Stimulated activated CD8-positive, alpha-beta memory T cell treated with anti-CD3 and anti-CD28 coated beads, Interleukin-15, amount 100 ng/mL, for 1 hour (primary cell): ENCODE data around the gene TDRD3.
"Not testable (repeated sequence)": the region's sequence is repeated elsewhere in the genome, so short reads cannot be mapped to it uniquely, and the experiment has no call there.

Experiments
- DNase-seq: peaks from one replicate; pipeline ENCODE4 v3.0.0-alpha.2; 2020; ENCODE audit warnings: low read depth

The TDRD3 gene

GRCh38 chr13:60398907-60399589, 2.0 kb downstream of the TDRD3 start:
- DNase-seq, result no peak

- no peak for DNase-seq
Measured at GRCh38 chr13:60402022-60402421, 5.0 kb downstream of the TDRD3 start.

GRCh38 chr13:60407095-60407494, 10.1 kb downstream of the TDRD3 start:
- DNase-seq, result no peak

GRCh38 chr13:60407852-60408251, 10.8 kb downstream of the TDRD3 start:
- DNase-seq, result not testable (repeated sequence)

- DNase-seq, result not testable (repeated sequence)
Measured at GRCh38 chr13:60409574-60410292, 12.7 kb downstream of the TDRD3 start.

GRCh38 chr13:60410299-60410698, 13.3 kb downstream of the TDRD3 start:
- no peak for DNase-seq

GRCh38 chr13:60411464-60411863, 14.4 kb downstream of the TDRD3 start:
- DNase-seq, result no peak

GRCh38 chr13:60411983-60412382, 15.0 kb downstream of the TDRD3 start:
- no peak for DNase-seq

GRCh38 chr13:60412909-60413616, 16.0 kb downstream of the TDRD3 start:
- DNase-seq, result no peak

GRCh38 chr13:60414177-60414576, 17.2 kb downstream of the TDRD3 start:
- no peak for DNase-seq

GRCh38 chr13:60417734-60418133, 20.7 kb downstream of the TDRD3 start:
- DNase-seq, result no peak

GRCh38 chr13:60418954-60419353, 21.9 kb downstream of the TDRD3 start:
- no peak for DNase-seq

GRCh38 chr13:60425332-60425731, 28.3 kb downstream of the TDRD3 start:
- no peak for DNase-seq

GRCh38 chr13:60426075-60426474, 29.1 kb downstream of the TDRD3 start:
- DNase-seq, result no peak

- no peak for DNase-seq
Measured at GRCh38 chr13:60427285-60427684, 30.3 kb downstream of the TDRD3 start.

- DNase-seq, result no peak
Measured at GRCh38 chr13:60431108-60431700, 34.2 kb downstream of the TDRD3 start.

- DNase-seq, result no peak
Measured at GRCh38 chr13:60433505-60433904, 36.5 kb downstream of the TDRD3 start.

- no peak for DNase-seq
Measured at GRCh38 chr13:60435762-60436374, 38.8 kb downstream of the TDRD3 start.

- no peak for DNase-seq
Measured at GRCh38 chr13:60439201-60439600, 42.2 kb downstream of the TDRD3 start.

- no peak for DNase-seq
Measured at GRCh38 chr13:60441761-60442160, 44.7 kb downstream of the TDRD3 start.

GRCh38 chr13:60448907-60449510, 52.0 kb downstream of the TDRD3 start:
- no peak for DNase-seq

GRCh38 chr13:60453490-60453889, 56.5 kb downstream of the TDRD3 start:
- no peak for DNase-seq
